GM12878 (cell line): Measurements from ENCODE around the gene GNAL. TPM values are rescaled to one million over a fixed set of nuclear protein-coding genes. Genes with fewer than 3 reads are reported as not detected.
A peak's percentile ranks its signal among the peaks of the same experiment; 100 is the strongest.

Source experiments
- ASH2L ChIP-seq: fragments of 300-600, 200-600 bp; sonication (generic); IDR thresholded peaks from 2 replicates; pipeline ENCODE4 v1.6.1; 2017; ENCODE audit warnings: low read depth, mild to moderate bottlenecking, borderline replicate concordance
- CHD2 ChIP-seq: IDR thresholded peaks from 2 replicates; pipeline ENCODE4 v1.6.1; 2011; ENCODE audit warnings: low read depth, low read length, improper control_type of control experiment, borderline replicate concordance
- EGR1 ChIP-seq, 2 experiments: IDR thresholded peaks; 1 replicate in 1 of 2; 2 replicates in 1 of 2; pipeline ENCODE4 v1.6.1; 2011 to 2012; ENCODE audit warnings: low read depth in 2 of 2, low read length in 2 of 2, borderline replicate concordance in 1 of 2, mild to moderate bottlenecking in 1 of 2, moderate library complexity in 1 of 2
- GATAD2B ChIP-seq: fragments of 450-650 bp; conservative IDR thresholded peaks from 2 replicates; pipeline ENCODE4 v1.6.1; 2017; ENCODE audit warnings: low read depth, mild to moderate bottlenecking, moderate library complexity
- IKZF2 ChIP-seq, 2 experiments: fragments of 450-650 bp; IDR thresholded peaks; 2 replicates each; pipeline ENCODE4 v1.6.1; 2017; ENCODE audit warnings: mild to moderate bottlenecking in 2 of 2, moderate library complexity in 2 of 2
- POLR2AphosphoS2 ChIP-seq: IDR thresholded peaks from 2 replicates; pipeline ENCODE4 v1.6.1; 2011; ENCODE audit warnings: low read depth, mild to moderate bottlenecking, low read length, improper control_type of control experiment, moderate library complexity
- SIN3A ChIP-seq: IDR thresholded peaks from 2 replicates; pipeline ENCODE4 v1.6.1; 2012; ENCODE audit warnings: low read depth, low read length, improper control_type of control experiment
- STAT3 ChIP-seq: IDR thresholded peaks from 2 replicates; pipeline ENCODE4 v1.6.1; 2011; ENCODE audit warnings: low read depth, low read length, improper control_type of control experiment
- TBL1XR1 ChIP-seq: IDR thresholded peaks from 2 replicates; pipeline ENCODE4 v1.6.1; 2012; ENCODE audit warnings: low read depth, low read length, improper control_type of control experiment
- polyA plus RNA-seq, 11 experiments: library from polyadenylated mRNA; depleted of rRNA in 4 of 11; unstranded in 6 of 11; stranded (reverse) in 5 of 11; fragments of >200 nt; fragmentation: Nextera tagmentation in 4 of 11; fragmentation: Illumina TruSeq in 1 of 11; extraction: Ambion mirVana in 4 of 11; extraction: Trizol in 1 of 11; gene quantifications; 1 replicate in 1 of 11; 2 replicates in 10 of 11; pipeline versions ENCODE4 v1.2.1 to v1.2.3, GENCODE V29; 2011 to 2016; ENCODE audit warnings: inconsistent platforms in 2 of 11, missing spikeins in 2 of 11, low read depth in 1 of 11
- total RNA-seq, 4 experiments: library from RNA; depleted of rRNA in 3 of 4; stranded (reverse); fragments of >200 nt in 3 of 4; fragmentation: Illumina TruSeq in 1 of 4; extraction: Trizol in 1 of 4; gene quantifications; 2 replicates each; pipeline versions ENCODE4 v1.2.1 to v1.2.3, GENCODE V29; 2013 to 2021
- TF ChIP-seq, protein P1 (sequence below): IDR thresholded peaks from 2 replicates; pipeline ENCODE4 v1.6.1; 2012; ENCODE audit warnings: improper control_type of control experiment, low read depth, low read length; ENCODE audit not compliant: insufficient replicate concordance
- TF ChIP-seq, protein P2 (sequence below): fragments of 450-650 bp; IDR thresholded peaks from 2 replicates; pipeline ENCODE4 v1.6.1; 2017; ENCODE audit warnings: low read depth, mild to moderate bottlenecking, moderate library complexity
- TF ChIP-seq, protein P3 (sequence below): fragments of 450-650 bp; IDR thresholded peaks from 2 replicates; pipeline ENCODE4 v1.6.1; 2018; ENCODE audit warnings: mild to moderate bottlenecking, low read depth, moderate library complexity; ENCODE audit not compliant: partially characterized antibody
- TF ChIP-seq, protein P4 (sequence below): IDR thresholded peaks from 2 replicates; pipeline ENCODE4 v1.6.1; 2011; ENCODE audit warnings: low read depth, low read length, improper control_type of control experiment, borderline replicate concordance
- TF ChIP-seq, protein P5 (sequence below): fragments of 450-650 bp; conservative IDR thresholded peaks from 2 replicates; pipeline ENCODE4 v1.6.1; 2017; ENCODE audit warnings: mild to moderate bottlenecking, moderate library complexity

The GNAL gene
- total and polyA plus RNA-seq, 10 of the 15 experiments (the other 5 are each of a cell fraction or from before 2014, with no cell fraction given): 0.02 to 0.39 (median 0.05) TPM; not detected in 5

DNA sequence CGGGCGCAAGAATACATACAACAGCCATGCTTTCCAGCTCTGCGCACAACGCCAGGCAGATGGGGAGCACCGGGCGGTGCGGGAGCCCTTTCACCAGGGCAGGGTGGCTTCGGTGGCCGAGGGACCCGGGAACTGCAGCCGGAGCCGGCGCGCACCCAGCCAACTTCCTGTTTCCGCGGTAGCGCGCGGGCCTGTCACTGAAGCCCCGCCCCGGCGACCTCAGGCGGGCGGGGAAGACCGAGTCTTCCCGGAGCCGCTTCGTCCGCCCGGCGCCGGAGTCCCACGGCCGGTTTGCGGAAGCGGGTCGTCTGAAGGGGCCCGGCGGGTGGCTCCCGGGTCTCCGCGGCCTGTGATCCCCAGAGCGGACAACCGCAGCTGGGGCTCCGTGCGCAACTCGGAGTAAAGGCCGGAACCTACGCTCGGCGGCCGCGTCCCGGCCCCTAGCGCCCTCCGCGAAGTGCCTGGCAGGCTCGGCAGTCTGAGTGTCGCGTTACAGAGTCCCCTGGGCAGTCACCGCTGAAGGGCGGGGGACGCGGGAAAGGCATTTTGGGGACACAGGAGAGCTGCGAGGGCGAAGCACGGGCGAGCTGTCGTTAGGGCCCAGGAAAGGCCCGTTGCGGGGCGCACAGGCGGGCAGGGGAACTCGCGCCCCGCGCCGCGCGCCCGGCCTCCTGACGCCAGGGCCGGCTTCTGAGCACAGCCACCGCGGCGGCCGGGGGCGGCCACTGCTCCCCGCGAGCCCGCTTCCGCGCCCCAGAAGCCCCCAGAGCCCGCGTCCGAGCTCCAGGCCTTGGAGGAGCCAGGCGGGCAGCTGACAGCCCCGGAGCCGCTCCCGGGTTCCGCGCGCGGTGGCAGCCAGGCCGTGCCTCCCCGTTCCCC lies 219.4 kb downstream of the GNAL start, which contains the start of gene MPPE1 (continued):
- TF ChIP-seq, protein P1, sequence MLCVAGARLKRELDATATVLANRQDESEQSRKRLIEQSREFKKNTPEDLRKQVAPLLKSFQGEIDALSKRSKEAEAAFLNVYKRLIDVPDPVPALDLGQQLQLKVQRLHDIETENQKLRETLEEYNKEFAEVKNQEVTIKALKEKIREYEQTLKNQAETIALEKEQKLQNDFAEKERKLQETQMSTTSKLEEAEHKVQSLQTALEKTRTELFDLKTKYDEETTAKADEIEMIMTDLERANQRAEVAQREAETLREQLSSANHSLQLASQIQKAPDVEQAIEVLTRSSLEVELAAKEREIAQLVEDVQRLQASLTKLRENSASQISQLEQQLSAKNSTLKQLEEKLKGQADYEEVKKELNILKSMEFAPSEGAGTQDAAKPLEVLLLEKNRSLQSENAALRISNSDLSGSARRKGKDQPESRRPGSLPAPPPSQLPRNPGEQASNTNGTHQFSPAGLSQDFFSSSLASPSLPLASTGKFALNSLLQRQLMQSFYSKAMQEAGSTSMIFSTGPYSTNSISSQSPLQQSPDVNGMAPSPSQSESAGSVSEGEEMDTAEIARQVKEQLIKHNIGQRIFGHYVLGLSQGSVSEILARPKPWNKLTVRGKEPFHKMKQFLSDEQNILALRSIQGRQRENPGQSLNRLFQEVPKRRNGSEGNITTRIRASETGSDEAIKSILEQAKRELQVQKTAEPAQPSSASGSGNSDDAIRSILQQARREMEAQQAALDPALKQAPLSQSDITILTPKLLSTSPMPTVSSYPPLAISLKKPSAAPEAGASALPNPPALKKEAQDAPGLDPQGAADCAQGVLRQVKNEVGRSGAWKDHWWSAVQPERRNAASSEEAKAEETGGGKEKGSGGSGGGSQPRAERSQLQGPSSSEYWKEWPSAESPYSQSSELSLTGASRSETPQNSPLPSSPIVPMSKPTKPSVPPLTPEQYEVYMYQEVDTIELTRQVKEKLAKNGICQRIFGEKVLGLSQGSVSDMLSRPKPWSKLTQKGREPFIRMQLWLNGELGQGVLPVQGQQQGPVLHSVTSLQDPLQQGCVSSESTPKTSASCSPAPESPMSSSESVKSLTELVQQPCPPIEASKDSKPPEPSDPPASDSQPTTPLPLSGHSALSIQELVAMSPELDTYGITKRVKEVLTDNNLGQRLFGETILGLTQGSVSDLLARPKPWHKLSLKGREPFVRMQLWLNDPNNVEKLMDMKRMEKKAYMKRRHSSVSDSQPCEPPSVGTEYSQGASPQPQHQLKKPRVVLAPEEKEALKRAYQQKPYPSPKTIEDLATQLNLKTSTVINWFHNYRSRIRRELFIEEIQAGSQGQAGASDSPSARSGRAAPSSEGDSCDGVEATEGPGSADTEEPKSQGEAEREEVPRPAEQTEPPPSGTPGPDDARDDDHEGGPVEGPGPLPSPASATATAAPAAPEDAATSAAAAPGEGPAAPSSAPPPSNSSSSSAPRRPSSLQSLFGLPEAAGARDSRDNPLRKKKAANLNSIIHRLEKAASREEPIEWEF: no peak
- TF ChIP-seq SIN3A (peak; percentile 48; the same call in 1 of the 2 replicates), IKZF2 (IDR thresholded peaks at IDR 0.05) (peak; percentile 45 to 52; a peak in 2 of 4 replicates), EGR1 (IDR thresholded peaks at IDR 0.05; ENCODE audit: borderline replicate concordance in 1 of 2, low read depth in 2 of 2, low read length in 2 of 2) (0 out of 3 replicates have a peak, but pooled peaks of 1 of the 2 experiments have one; percentile 3), STAT3 (no peak), TBL1XR1 (no peak), ASH2L (peak; percentile 65; the same call in 1 of the 2 replicates), GATAD2B (peak; percentile 79; the same call in 1 of the 2 replicates), POLR2AphosphoS2 (peak; percentile 59; the same call in 1 of the 2 replicates), CHD2 (0 out of 2 replicates have a peak, but pooled peaks have one; percentile 43)
- TF ChIP-seq, protein P2, sequence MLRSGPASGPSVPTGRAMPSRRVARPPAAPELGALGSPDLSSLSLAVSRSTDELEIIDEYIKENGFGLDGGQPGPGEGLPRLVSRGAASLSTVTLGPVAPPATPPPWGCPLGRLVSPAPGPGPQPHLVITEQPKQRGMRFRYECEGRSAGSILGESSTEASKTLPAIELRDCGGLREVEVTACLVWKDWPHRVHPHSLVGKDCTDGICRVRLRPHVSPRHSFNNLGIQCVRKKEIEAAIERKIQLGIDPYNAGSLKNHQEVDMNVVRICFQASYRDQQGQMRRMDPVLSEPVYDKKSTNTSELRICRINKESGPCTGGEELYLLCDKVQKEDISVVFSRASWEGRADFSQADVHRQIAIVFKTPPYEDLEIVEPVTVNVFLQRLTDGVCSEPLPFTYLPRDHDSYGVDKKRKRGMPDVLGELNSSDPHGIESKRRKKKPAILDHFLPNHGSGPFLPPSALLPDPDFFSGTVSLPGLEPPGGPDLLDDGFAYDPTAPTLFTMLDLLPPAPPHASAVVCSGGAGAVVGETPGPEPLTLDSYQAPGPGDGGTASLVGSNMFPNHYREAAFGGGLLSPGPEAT: 0 out of 2 replicates have a peak, but pooled peaks have one; percentile 34
- TF ChIP-seq, protein P3, sequence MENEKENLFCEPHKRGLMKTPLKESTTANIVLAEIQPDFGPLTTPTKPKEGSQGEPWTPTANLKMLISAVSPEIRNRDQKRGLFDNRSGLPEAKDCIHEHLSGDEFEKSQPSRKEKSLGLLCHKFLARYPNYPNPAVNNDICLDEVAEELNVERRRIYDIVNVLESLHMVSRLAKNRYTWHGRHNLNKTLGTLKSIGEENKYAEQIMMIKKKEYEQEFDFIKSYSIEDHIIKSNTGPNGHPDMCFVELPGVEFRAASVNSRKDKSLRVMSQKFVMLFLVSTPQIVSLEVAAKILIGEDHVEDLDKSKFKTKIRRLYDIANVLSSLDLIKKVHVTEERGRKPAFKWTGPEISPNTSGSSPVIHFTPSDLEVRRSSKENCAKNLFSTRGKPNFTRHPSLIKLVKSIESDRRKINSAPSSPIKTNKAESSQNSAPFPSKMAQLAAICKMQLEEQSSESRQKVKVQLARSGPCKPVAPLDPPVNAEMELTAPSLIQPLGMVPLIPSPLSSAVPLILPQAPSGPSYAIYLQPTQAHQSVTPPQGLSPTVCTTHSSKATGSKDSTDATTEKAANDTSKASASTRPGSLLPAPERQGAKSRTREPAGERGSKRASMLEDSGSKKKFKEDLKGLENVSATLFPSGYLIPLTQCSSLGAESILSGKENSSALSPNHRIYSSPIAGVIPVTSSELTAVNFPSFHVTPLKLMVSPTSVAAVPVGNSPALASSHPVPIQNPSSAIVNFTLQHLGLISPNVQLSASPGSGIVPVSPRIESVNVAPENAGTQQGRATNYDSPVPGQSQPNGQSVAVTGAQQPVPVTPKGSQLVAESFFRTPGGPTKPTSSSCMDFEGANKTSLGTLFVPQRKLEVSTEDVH: no peak
- TF ChIP-seq, protein P4, sequence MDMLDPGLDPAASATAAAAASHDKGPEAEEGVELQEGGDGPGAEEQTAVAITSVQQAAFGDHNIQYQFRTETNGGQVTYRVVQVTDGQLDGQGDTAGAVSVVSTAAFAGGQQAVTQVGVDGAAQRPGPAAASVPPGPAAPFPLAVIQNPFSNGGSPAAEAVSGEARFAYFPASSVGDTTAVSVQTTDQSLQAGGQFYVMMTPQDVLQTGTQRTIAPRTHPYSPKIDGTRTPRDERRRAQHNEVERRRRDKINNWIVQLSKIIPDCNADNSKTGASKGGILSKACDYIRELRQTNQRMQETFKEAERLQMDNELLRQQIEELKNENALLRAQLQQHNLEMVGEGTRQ: no peak
- TF ChIP-seq, protein P5, sequence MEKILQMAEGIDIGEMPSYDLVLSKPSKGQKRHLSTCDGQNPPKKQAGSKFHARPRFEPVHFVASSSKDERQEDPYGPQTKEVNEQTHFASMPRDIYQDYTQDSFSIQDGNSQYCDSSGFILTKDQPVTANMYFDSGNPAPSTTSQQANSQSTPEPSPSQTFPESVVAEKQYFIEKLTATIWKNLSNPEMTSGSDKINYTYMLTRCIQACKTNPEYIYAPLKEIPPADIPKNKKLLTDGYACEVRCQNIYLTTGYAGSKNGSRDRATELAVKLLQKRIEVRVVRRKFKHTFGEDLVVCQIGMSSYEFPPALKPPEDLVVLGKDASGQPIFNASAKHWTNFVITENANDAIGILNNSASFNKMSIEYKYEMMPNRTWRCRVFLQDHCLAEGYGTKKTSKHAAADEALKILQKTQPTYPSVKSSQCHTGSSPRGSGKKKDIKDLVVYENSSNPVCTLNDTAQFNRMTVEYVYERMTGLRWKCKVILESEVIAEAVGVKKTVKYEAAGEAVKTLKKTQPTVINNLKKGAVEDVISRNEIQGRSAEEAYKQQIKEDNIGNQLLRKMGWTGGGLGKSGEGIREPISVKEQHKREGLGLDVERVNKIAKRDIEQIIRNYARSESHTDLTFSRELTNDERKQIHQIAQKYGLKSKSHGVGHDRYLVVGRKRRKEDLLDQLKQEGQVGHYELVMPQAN: peak; percentile 54; the same call in 1 of the 2 replicates
